Right lobe of liver (tissue), 4 donors: ENCODE data around the gene ZEB1.

Source experiments
- CTCF ChIP-seq, 4 donors: fragments of 200-600 bp in 3 of 4; fragments of 450-650 bp in 1 of 4; IDR thresholded peaks; one replicate each; pipeline versions ENCODE4 v1.5.1 to v1.8.0; 2016 to 2022; ENCODE audit warnings: antibody characterized with exemption in 4 of 4, mild to moderate bottlenecking in 2 of 4
- POLR2A ChIP-seq: fragments of 450-650 bp; IDR thresholded peaks from one replicate; pipeline ENCODE4 v1.6.1; 2017; ENCODE audit warnings: antibody characterized with exemption, mild to moderate bottlenecking
- donor health status: DM: no; HTN: no; CAD: no.
- donor health status: DM: no; HTN: no; CAD: no.
- donor health status: DM: no; HTN: yes; CAD: no.

DNA sequence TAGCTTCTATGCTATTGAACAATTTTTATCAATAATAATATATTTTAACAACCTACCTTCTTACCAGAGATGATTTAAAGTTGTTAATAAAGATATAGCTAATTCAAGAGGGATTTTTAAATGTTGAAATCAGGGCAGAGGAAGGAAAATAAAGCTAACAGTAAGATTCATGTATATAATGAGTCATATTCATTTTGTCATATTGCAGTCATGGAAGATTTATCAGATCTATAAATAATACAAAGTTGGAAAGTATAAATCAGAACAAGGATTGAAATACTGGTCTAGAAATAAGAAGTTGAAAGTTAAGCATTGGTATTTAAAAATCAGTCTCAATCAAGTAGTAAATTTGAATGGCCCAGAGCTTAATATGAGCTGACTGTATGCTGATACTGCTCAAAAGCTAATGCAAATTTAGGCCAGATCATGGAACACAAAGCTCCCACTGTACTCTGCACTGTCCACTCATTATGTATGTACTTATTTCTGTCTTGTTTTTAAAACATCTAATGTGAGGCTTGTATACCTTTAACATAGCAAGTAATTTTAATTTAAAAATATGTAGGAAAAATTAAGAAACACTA is 196.9 kb downstream of the ZEB1 start:
- TF ChIP-seq CTCF (IDR thresholded peaks at IDR 0.05) (no peak), POLR2A (no peak)
